Right ventricle myocardium superior (tissue), 1 donor: ENCODE results near the gene IFIT1B. TPM values are rescaled to one million over a fixed set of nuclear protein-coding genes. Genes with fewer than 3 reads are reported as not detected.
"Not testable (repeated sequence)": the region's sequence is repeated elsewhere in the genome, so short reads cannot be mapped to it uniquely, and the experiment has no call there.

ENCODE experiments used
- ATAC-seq: fragments of 200-7000 bp; cut with Tn5 transposase; one replicate; pipeline ENCODE4 v1.9.1; 2020; ENCODE audit warnings: mild to moderate bottlenecking; ENCODE audit not compliant: poor library complexity
- DNase-seq: peaks from one replicate; pipeline ENCODE4 v3.0.0-alpha.2; 2020
- intact Hi-C: fragments of 100-400 bp; cut with DNase I; formaldehyde crosslinking; loops from one replicate; pipeline ENCODE4 v1.11.2; 2022
- long read RNA-seq: library from polyadenylated mRNA; unstranded; transcript quantifications from one replicate; pipeline ENCODE4 v2.0.0, GENCODE V29; 2021
- total RNA-seq: library from RNA; stranded (reverse); fragmentation: NEBNext Ultra II Directional; extraction: Animal tissue kit (Norgen Biotek cat#: 25700); gene quantifications from one replicate; pipeline ENCODE4 v1.2.1, GENCODE V29; 2021
- donor health status: DM: no; HTN: yes; CAD: no; lungs with severe emphysema.

The IFIT1B gene
- not detected for total RNA-seq
- long read RNA-seq, result 0 reads

GRCh38 chr10:89377705-89378637 lies at the start of gene IFIT1B:
TSS of gene IFIT1B (plus strand) at chr10:89378056. CDS start at chr10:89378136, 80 bp downstream.
- intact Hi-C loops, result no loop called here
- DNase-seq (no peak), ATAC-seq (no peak)

GRCh38 chr10:89329151-89329550 lies 48.7 kb upstream of the IFIT1B start:
- intact Hi-C loops, result no loop called here
- DNase-seq, result no peak
- no peak for ATAC-seq

- DNase-seq, intact Hi-C loops, ATAC-seq: not testable (repeated sequence)
Measured at GRCh38 chr10:89330014-89330413, 47.8 kb upstream of the IFIT1B start.

- no peak for DNase-seq
- intact Hi-C loops, result no loop called here
Measured at GRCh38 chr10:89330537-89331212, 47.2 kb upstream of the IFIT1B start.

GRCh38 chr10:89331487-89332122 lies 46.3 kb upstream of the IFIT1B start:
- intact Hi-C loops, DNase-seq, ATAC-seq: not testable (repeated sequence)

More at GRCh38 chr10:89330537-89331212, 47.2 kb upstream of the IFIT1B start:
- ATAC-seq, result no peak

- peak; percentile 65 for ATAC-seq
- no peak for DNase-seq
- intact Hi-C loops, result no loop called here
Measured at GRCh38 chr10:89332123-89332633, 45.7 kb upstream of the IFIT1B start.

- ATAC-seq (no peak), DNase-seq (no peak)
- intact Hi-C loops, result no loop called here
Measured at GRCh38 chr10:89335226-89335625, 42.6 kb upstream of the IFIT1B start.

GRCh38 chr10:89336241-89336640 lies 41.6 kb upstream of the IFIT1B start:
- ATAC-seq, result no peak
- intact Hi-C loops, result no loop called here
- no peak for DNase-seq

GRCh38 chr10:89337484-89337883 lies 40.4 kb upstream of the IFIT1B start:
- ATAC-seq (no peak), DNase-seq (no peak)
- intact Hi-C loops, result no loop called here

GRCh38 chr10:89338713-89339112 lies 39.1 kb upstream of the IFIT1B start:
- ATAC-seq (no peak), DNase-seq (no peak)
- intact Hi-C loops, result no loop called here

GRCh38 chr10:89339875-89340274 lies 38.0 kb upstream of the IFIT1B start:
- intact Hi-C loops, result no loop called here
- ATAC-seq (no peak), DNase-seq (no peak)

GRCh38 chr10:89341649-89342048 lies 36.2 kb upstream of the IFIT1B start:
- no peak for DNase-seq
- no peak for ATAC-seq
- intact Hi-C loops, result no loop called here

- ATAC-seq (peak; percentile 21), DNase-seq (peak; percentile 61)
- intact Hi-C loops, result no loop called here
Measured at GRCh38 chr10:89342206-89342958, 35.5 kb upstream of the IFIT1B start.

- intact Hi-C loops, result no loop called here
- DNase-seq, result no peak
- no peak for ATAC-seq
Measured at GRCh38 chr10:89343089-89343767, 34.6 kb upstream of the IFIT1B start.

GRCh38 chr10:89344156-89344555 lies 33.7 kb upstream of the IFIT1B start:
- ATAC-seq (no peak), DNase-seq (no peak)
- intact Hi-C loops, result no loop called here

GRCh38 chr10:89345367-89346000 lies 32.4 kb upstream of the IFIT1B start:
- ATAC-seq, result no peak
- intact Hi-C loops, result no loop called here
- DNase-seq, result no peak

GRCh38 chr10:89346405-89347254 lies 31.2 kb upstream of the IFIT1B start:
- intact Hi-C loops, result no loop called here
- ATAC-seq, result peak; percentile 28

More at GRCh38 chr10:89346405-89347254, 31.2 kb upstream of the IFIT1B start:
- DNase-seq, result no peak
